Measurements from ENCODE around the gene ZDHHC16.

DNA sequence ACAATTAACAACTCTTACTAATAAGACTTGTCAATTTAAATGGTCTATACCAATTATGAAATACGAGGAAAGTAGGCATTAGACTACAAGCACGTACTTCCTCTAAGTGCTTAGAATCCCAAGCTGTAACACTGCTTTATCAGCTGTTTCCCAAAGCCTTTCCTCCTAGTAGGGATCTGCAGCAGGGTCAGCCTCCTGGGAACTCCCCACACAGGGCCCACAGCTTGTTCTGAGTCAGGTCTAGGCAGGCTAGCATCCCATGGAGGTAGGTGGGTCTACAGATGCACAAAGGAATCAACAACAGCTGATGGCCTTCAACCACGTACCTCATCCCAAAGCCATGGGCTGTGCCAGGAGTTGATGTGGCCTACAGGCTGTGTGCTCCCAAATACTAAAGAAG, 37.5 kb downstream of the ZDHHC16 start:
- TF ChIP-seq EP300 (IDR thresholded peaks at IDR 0.05), result no peak
- no peak for TF ChIP-seq POLR2AphosphoS5 (IDR thresholded peaks at IDR 0.05)

Data from upper lobe of left lung (tissue), 4 donors.